GM23338 (cell line): ENCODE measurements around the gene PSTK. TPM values are rescaled to one million over a fixed set of nuclear protein-coding genes. Genes with fewer than 3 reads are reported as not detected.

ENCODE experiments used
- ATAC-seq: fragments of 200-7000 bp; cut with Tn5 transposase; 3 replicates; pipeline ENCODE4 v1.9.1; 2020
- DNase-seq: peaks from one replicate; pipeline ENCODE4 v3.0.0-alpha.2; 2015; ENCODE audit warnings: low spot score
- H2AFZ ChIP-seq: fragments of 200-600 bp; sonication (generic); 2 replicates; pipeline ENCODE4 v1.8.0; 2016; ENCODE audit warnings: antibody characterized with exemption, mild to moderate bottlenecking, moderate library complexity
- H3F3A ChIP-seq: fragments of 200-600 bp; sonication (generic); replicated peaks from 2 replicates; pipeline ENCODE4 v1.8.0; 2017; ENCODE audit warnings: antibody characterized with exemption, mixed run types, low read depth
- H3K27ac ChIP-seq: fragments of 200-600 bp; sonication (generic); 2 replicates; pipeline ENCODE4 v1.6.1; 2016; ENCODE audit warnings: low read depth
- H3K27me3 ChIP-seq: fragments of 200-600 bp; sonication (generic); 2 replicates; pipeline ENCODE4 v1.8.0; 2016; ENCODE audit warnings: mild to moderate bottlenecking, mixed run types, moderate library complexity; ENCODE audit not compliant: insufficient read depth
- H3K36me3 ChIP-seq: fragments of 200-600 bp; sonication (generic); 2 replicates; pipeline ENCODE4 v1.8.0; 2016; ENCODE audit warnings: mild to moderate bottlenecking; ENCODE audit not compliant: insufficient read depth
- H3K4me1 ChIP-seq: fragments of 200-600 bp; sonication (generic); 2 replicates; pipeline ENCODE4 v1.8.0; 2016; ENCODE audit warnings: mild to moderate bottlenecking, moderate library complexity; ENCODE audit not compliant: insufficient read depth
- H3K4me2 ChIP-seq: fragments of 200-600 bp; sonication (generic); 2 replicates; pipeline ENCODE4 v1.7.1; 2017; ENCODE audit warnings: mixed run types
- H3K4me3 ChIP-seq: fragments of 200-600 bp; sonication (generic); 2 replicates; pipeline ENCODE4 v1.6.1; 2016; ENCODE audit warnings: mixed run types
- H3K79me2 ChIP-seq: fragments of 200-600 bp; sonication (generic); replicated peaks from 2 replicates; pipeline ENCODE4 v1.8.0; 2017; ENCODE audit warnings: mild to moderate bottlenecking; ENCODE audit not compliant: insufficient read depth
- H3K9me2 ChIP-seq: fragments of 200-600 bp; sonication (generic); 2 replicates; pipeline ENCODE4 v1.8.0; 2017; ENCODE audit not compliant: insufficient read depth
- H4K20me1 ChIP-seq: fragments of 200-600 bp; sonication (generic); replicated peaks from 2 replicates; pipeline ENCODE4 v1.8.0; 2017; ENCODE audit warnings: mild to moderate bottlenecking; ENCODE audit not compliant: insufficient read depth
- H3K27ac Mint-ChIP-seq: 2 replicates; pipeline ENCODE4 v1.8.0; 2020; ENCODE audit warnings: inconsistent platforms, mild to moderate bottlenecking, moderate library complexity, mixed read lengths
- H3K27me3 Mint-ChIP-seq: 3 replicates; pipeline ENCODE4 v1.8.0; 2022; ENCODE audit warnings: low read depth, mild to moderate bottlenecking, moderate library complexity, mixed read lengths, inconsistent platforms; ENCODE audit not compliant: insufficient read depth, poor library complexity
- H3K36me3 Mint-ChIP-seq: 3 replicates; pipeline ENCODE4 v1.8.0; 2021; ENCODE audit warnings: low read depth, mild to moderate bottlenecking, inconsistent platforms, moderate library complexity, mixed read lengths
- H3K4me1 Mint-ChIP-seq: 3 replicates; pipeline ENCODE4 v1.8.0; 2020; ENCODE audit warnings: mild to moderate bottlenecking, inconsistent platforms, mixed read lengths
- H3K4me3 Mint-ChIP-seq: 3 replicates; pipeline ENCODE4 v1.8.0; 2021; ENCODE audit warnings: moderate library complexity, mild to moderate bottlenecking, inconsistent platforms, mixed read lengths
- H3K9me3 Mint-ChIP-seq: 3 replicates; pipeline ENCODE4 v1.8.0; 2020; ENCODE audit warnings: moderate library complexity, mild to moderate bottlenecking, inconsistent platforms, mixed read lengths
- EZH2 ChIP-seq: fragments of 200-600 bp; sonication (generic); IDR thresholded peaks from one replicate; pipeline ENCODE4 v1.8.0; 2017; ENCODE audit warnings: antibody characterized with exemption, mild to moderate bottlenecking, low read depth; ENCODE audit not compliant: unreplicated experiment
- EZH2phosphoT487 ChIP-seq: fragments of 200-600 bp; sonication (generic); IDR thresholded peaks from one replicate; pipeline ENCODE4 v1.8.1; 2018; ENCODE audit warnings: antibody characterized with exemption; ENCODE audit not compliant: unreplicated experiment
- NANOG ChIP-seq: IDR thresholded peaks from 2 replicates; pipeline ENCODE4 v1.6.1; 2016; ENCODE audit warnings: antibody characterized with exemption, borderline replicate concordance
- POLR2AphosphoS5 ChIP-seq: IDR thresholded peaks from 2 replicates; pipeline ENCODE4 v1.6.1; 2016; ENCODE audit warnings: antibody characterized with exemption, low read depth
- STAT1 ChIP-seq: IDR thresholded peaks from one replicate; pipeline ENCODE4 v1.6.1; 2016; ENCODE audit warnings: antibody characterized with exemption; ENCODE audit not compliant: unreplicated experiment
- ZNF114 ChIP-seq: fragments of 250-450 bp; sonication (Bioruptor Pico); IDR thresholded peaks from 2 replicates; pipeline ENCODE4 v1.5.0; 2020; ENCODE audit warnings: mild to moderate bottlenecking, moderate library complexity
- ZNF331 ChIP-seq: fragments of 250-450 bp; sonication (Bioruptor Pico); IDR thresholded peaks from 2 replicates; pipeline ENCODE4 v1.5.0; 2020; ENCODE audit warnings: low read depth, mild to moderate bottlenecking, moderate library complexity
- polyA plus RNA-seq: library from polyadenylated mRNA; unstranded; fragments of >200 nt; fragmentation: Nextera tagmentation; extraction: Ambion mirVana; gene quantifications from 2 replicates; pipeline ENCODE4 v1.2.1, GENCODE V29; 2016
- total RNA-seq: library from RNA; depleted of rRNA; stranded (reverse); fragments of >200 nt; shearing (Covaris generic); gene quantifications from 2 replicates; pipeline ENCODE4 v1.2.3, GENCODE V29; 2014
- TF ChIP-seq, protein P1 (sequence below): fragments of 250-450 bp; sonication (Bioruptor Pico); IDR thresholded peaks from 2 replicates; pipeline ENCODE4 v1.5.0; 2020; ENCODE audit warnings: mild to moderate bottlenecking, moderate library complexity

PSTK gene
- total and polyA plus RNA-seq, 2 experiments from 2014 or later = 2.3 to 9.3 TPM

- TF ChIP-seq ZNF114 (CRISPR knock-in tag) (no peak), POLR2AphosphoS5 (peak; percentile 77)
These were observed at the start of gene PSTK (continued) for GRCh38 chr10:122980209-122981065.

GRCh38 chr10:122931088-122931906 lies 48.9 kb upstream of the PSTK start:
- Histone ChIP-seq H2AFZ (no peak overlapping the region), H3K4me3 (no peak overlapping the region), H3K27me3 (no peaks in the 10 kb centered on the region), H3F3A (no peaks in the 10 kb centered on the region), H3K4me2 (no peak overlapping the region), H4K20me1 (no peaks in the 10 kb centered on the region), H3K9me2 (no peaks in the 10 kb centered on the region), H3K4me1 (no peaks in the 10 kb centered on the region), H3K27ac (no peak overlapping the region), H3K36me3 (no peaks in the 10 kb centered on the region), H3K79me2 (no peaks in the 10 kb centered on the region)
- Mint-ChIP-seq H3K27ac (no peak overlapping the region), H3K9me3 (no peaks in the 10 kb centered on the region), H3K36me3 (peaks cover 5% of the 10 kb centered on the region; the same call in 2 of the 3 replicates), H3K4me3 (no peak overlapping the region), H3K27me3 (no peaks in the 10 kb centered on the region), H3K4me1 (no peaks in the 10 kb centered on the region)
- DNase-seq = no peak
- ATAC-seq = no peak
- TF ChIP-seq EZH2phosphoT487 (no peak), STAT1 (no peak), EZH2 (no peak), POLR2AphosphoS5 (no peak), ZNF114 (CRISPR knock-in tag) (no peak), NANOG (no peak), ZNF331 (CRISPR knock-in tag) (no peak)
- TF ChIP-seq, protein P1, sequence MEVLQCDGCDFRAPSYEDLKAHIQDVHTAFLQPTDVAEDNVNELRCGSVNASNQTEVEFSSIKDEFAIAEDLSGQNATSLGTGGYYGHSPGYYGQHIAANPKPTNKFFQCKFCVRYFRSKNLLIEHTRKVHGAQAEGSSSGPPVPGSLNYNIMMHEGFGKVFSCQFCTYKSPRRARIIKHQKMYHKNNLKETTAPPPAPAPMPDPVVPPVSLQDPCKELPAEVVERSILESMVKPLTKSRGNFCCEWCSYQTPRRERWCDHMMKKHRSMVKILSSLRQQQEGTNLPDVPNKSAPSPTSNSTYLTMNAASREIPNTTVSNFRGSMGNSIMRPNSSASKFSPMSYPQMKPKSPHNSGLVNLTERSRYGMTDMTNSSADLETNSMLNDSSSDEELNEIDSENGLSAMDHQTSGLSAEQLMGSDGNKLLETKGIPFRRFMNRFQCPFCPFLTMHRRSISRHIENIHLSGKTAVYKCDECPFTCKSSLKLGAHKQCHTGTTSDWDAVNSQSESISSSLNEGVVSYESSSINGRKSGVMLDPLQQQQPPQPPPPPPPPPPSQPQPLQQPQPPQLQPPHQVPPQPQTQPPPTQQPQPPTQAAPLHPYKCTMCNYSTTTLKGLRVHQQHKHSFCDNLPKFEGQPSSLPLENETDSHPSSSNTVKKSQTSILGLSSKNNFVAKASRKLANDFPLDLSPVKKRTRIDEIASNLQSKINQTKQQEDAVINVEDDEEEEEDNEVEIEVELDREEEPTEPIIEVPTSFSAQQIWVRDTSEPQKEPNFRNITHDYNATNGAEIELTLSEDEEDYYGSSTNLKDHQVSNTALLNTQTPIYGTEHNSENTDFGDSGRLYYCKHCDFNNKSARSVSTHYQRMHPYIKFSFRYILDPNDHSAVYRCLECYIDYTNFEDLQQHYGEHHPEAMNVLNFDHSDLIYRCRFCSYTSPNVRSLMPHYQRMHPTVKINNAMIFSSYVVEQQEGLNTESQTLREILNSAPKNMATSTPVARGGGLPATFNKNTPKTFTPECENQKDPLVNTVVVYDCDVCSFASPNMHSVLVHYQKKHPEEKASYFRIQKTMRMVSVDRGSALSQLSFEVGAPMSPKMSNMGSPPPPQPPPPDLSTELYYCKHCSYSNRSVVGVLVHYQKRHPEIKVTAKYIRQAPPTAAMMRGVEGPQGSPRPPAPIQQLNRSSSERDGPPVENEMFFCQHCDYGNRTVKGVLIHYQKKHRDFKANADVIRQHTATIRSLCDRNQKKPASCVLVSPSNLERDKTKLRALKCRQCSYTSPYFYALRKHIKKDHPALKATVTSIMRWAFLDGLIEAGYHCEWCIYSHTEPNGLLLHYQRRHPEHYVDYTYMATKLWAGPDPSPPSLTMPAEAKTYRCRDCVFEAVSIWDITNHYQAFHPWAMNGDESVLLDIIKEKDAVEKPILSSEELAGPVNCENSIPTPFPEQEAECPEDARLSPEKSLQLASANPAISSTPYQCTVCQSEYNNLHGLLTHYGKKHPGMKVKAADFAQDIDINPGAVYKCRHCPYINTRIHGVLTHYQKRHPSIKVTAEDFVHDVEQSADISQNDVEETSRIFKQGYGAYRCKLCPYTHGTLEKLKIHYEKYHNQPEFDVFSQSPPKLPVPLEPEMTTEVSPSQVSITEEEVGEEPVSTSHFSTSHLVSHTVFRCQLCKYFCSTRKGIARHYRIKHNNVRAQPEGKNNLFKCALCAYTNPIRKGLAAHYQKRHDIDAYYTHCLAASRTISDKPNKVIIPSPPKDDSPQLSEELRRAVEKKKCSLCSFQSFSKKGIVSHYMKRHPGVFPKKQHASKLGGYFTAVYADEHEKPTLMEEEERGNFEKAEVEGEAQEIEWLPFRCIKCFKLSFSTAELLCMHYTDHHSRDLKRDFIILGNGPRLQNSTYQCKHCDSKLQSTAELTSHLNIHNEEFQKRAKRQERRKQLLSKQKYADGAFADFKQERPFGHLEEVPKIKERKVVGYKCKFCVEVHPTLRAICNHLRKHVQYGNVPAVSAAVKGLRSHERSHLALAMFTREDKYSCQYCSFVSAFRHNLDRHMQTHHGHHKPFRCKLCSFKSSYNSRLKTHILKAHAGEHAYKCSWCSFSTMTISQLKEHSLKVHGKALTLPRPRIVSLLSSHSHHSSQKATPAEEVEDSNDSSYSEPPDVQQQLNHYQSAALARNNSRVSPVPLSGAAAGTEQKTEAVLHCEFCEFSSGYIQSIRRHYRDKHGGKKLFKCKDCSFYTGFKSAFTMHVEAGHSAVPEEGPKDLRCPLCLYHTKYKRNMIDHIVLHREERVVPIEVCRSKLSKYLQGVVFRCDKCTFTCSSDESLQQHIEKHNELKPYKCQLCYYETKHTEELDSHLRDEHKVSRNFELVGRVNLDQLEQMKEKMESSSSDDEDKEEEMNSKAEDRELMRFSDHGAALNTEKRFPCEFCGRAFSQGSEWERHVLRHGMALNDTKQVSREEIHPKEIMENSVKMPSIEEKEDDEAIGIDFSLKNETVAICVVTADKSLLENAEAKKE (CRISPR knock-in tag) = no peak
